ENCODE measurements around the gene MT1F.

MT1F gene

GRCh38 chr16:56628486-56629350 is 29.0 kb upstream of the MT1F start:
- Histone ChIP-seq H3K4me3 (ENCODE audit: low read length) (no peak overlapping the region), H3K4me1 (ENCODE audit: low read length) (peaks cover 24% of the 10 kb centered on the region), H4K20me1 (ENCODE audit: insufficient read depth, low read length) (no peaks in the 10 kb centered on the region), H3K27me3 (ENCODE audit: low read depth, low read length) (peaks cover 16% of the 10 kb centered on the region), H3K9me3 (ENCODE audit: insufficient read depth, low read length) (no peaks in the 10 kb centered on the region), H3K9ac (ENCODE audit: low read length) (no peak overlapping the region), H3K27ac (ENCODE audit: low read length) (no peak overlapping the region), H3K4me2 (ENCODE audit: low read length) (peak overlapping the region; percentile 67; the same call in 1 of the 2 replicates), H3K79me2 (ENCODE audit: low read length) (no peaks in the 10 kb centered on the region), H3K36me3 (replicated peaks; ENCODE audit: low read depth, low read length) (no peaks in the 10 kb centered on the region), H2AFZ (ENCODE audit: low read depth, low read length) (no peak overlapping the region)
- TF ChIP-seq CTCF (IDR thresholded peaks at IDR 0.05; ENCODE audit: low read depth, low read length) (no peak), EZH2phosphoT487 (IDR thresholded peaks at IDR 0.05; ENCODE audit: low read depth) (no peak)

- H3K27ac ChIP-seq (ENCODE audit: low read length): 0 out of 2 replicates have a peak overlapping the region, but pooled peaks have one; percentile 30
- no peaks in the 10 kb centered on the region for H3K79me2 ChIP-seq (ENCODE audit: low read length)
- H3K4me1 ChIP-seq (ENCODE audit: low read length): peaks cover 24% of the 10 kb centered on the region
- H3K9ac ChIP-seq (ENCODE audit: low read length): no peak overlapping the region
- peaks cover 24% of the 10 kb centered on the region for H3K27me3 ChIP-seq (ENCODE audit: low read depth, low read length)
- no peak overlapping the region for H3K4me3 ChIP-seq (ENCODE audit: low read length)
- peak overlapping the region; percentile 67 for H3K4me2 ChIP-seq (ENCODE audit: low read length)
- no peak overlapping the region for H2AFZ ChIP-seq (ENCODE audit: low read depth, low read length)
- H4K20me1 ChIP-seq (ENCODE audit: insufficient read depth, low read length): no peaks in the 10 kb centered on the region
- no peaks in the 10 kb centered on the region for H3K36me3 ChIP-seq (replicated peaks; ENCODE audit: low read depth, low read length)
- H3K9me3 ChIP-seq (ENCODE audit: insufficient read depth, low read length): no peaks in the 10 kb centered on the region
- no peak for TF ChIP-seq CTCF (IDR thresholded peaks at IDR 0.05; ENCODE audit: low read depth, low read length)
Observed at GRCh38 chr16:56629531-56629930, 28.2 kb upstream of the MT1F start.

- Histone ChIP-seq H2AFZ (ENCODE audit: low read depth, low read length) (no peak overlapping the region), H3K79me2 (ENCODE audit: low read length) (no peaks in the 10 kb centered on the region), H3K27me3 (ENCODE audit: low read depth, low read length) (peaks cover 28% of the 10 kb centered on the region), H3K9me3 (ENCODE audit: insufficient read depth, low read length) (no peaks in the 10 kb centered on the region), H3K4me2 (ENCODE audit: low read length) (peak overlapping the region; percentile 67), H3K4me1 (ENCODE audit: low read length) (peaks cover 24% of the 10 kb centered on the region), H4K20me1 (ENCODE audit: insufficient read depth, low read length) (no peaks in the 10 kb centered on the region), H3K36me3 (replicated peaks; ENCODE audit: low read depth, low read length) (no peaks in the 10 kb centered on the region), H3K4me3 (ENCODE audit: low read length) (no peak overlapping the region), H3K9ac (ENCODE audit: low read length) (no peak overlapping the region), H3K27ac (ENCODE audit: low read length) (peak overlapping the region; percentile 30; the same call in 1 of the 2 replicates)
- no peak for TF ChIP-seq CTCF (IDR thresholded peaks at IDR 0.05; ENCODE audit: low read depth, low read length)
- TF ChIP-seq EZH2phosphoT487 (IDR thresholded peaks at IDR 0.05; ENCODE audit: low read depth): no peak
Observed at GRCh38 chr16:56630134-56630533, 27.6 kb upstream of the MT1F start.

- H3K79me2 ChIP-seq (ENCODE audit: low read length): no peaks in the 10 kb centered on the region
- H3K9me3 ChIP-seq (ENCODE audit: insufficient read depth, low read length): no peaks in the 10 kb centered on the region
- H3K4me3 ChIP-seq (ENCODE audit: low read length): no peak overlapping the region
- H3K9ac ChIP-seq (ENCODE audit: low read length): no peak overlapping the region
- H3K36me3 ChIP-seq (replicated peaks; ENCODE audit: low read depth, low read length): no peaks in the 10 kb centered on the region
- peaks cover 24% of the 10 kb centered on the region for H3K4me1 ChIP-seq (ENCODE audit: low read length)
- no peak overlapping the region for H3K4me2 ChIP-seq (ENCODE audit: low read length)
- peaks cover 18% of the 10 kb centered on the region for H3K27me3 ChIP-seq (ENCODE audit: low read depth, low read length)
- no peaks in the 10 kb centered on the region for H4K20me1 ChIP-seq (ENCODE audit: insufficient read depth, low read length)
- no peak overlapping the region for H3K27ac ChIP-seq (ENCODE audit: low read length)
- TF ChIP-seq EZH2phosphoT487 (IDR thresholded peaks at IDR 0.05; ENCODE audit: low read depth): no peak
- TF ChIP-seq CTCF (IDR thresholded peaks at IDR 0.05; ENCODE audit: low read depth, low read length): no peak
- no peak overlapping the region for H2AFZ ChIP-seq (ENCODE audit: low read depth, low read length)
Observed at GRCh38 chr16:56631197-56631596, 26.6 kb upstream of the MT1F start.
